ENCODE results near the gene FAM193A.

DNA sequence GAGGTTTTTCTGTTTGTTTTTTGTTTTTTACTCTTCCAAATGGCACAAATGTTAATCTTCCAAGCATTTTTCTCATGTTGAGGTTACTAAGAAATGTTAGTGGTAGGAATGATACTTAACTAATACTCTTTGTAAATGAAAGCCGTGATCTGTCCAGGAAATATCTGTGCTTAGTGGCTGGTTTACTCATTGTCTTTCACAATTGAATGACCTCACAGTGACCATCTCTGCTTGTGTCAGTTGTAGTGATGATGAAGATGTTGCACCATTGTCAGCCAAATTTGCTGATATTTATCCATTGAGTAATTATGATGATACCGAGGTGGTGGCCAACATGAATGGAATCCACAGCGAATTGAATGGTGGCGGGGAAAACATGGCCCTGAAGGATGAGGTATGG lies 126.2 kb downstream of the FAM193A start:
- TF ChIP-seq, protein P1, sequence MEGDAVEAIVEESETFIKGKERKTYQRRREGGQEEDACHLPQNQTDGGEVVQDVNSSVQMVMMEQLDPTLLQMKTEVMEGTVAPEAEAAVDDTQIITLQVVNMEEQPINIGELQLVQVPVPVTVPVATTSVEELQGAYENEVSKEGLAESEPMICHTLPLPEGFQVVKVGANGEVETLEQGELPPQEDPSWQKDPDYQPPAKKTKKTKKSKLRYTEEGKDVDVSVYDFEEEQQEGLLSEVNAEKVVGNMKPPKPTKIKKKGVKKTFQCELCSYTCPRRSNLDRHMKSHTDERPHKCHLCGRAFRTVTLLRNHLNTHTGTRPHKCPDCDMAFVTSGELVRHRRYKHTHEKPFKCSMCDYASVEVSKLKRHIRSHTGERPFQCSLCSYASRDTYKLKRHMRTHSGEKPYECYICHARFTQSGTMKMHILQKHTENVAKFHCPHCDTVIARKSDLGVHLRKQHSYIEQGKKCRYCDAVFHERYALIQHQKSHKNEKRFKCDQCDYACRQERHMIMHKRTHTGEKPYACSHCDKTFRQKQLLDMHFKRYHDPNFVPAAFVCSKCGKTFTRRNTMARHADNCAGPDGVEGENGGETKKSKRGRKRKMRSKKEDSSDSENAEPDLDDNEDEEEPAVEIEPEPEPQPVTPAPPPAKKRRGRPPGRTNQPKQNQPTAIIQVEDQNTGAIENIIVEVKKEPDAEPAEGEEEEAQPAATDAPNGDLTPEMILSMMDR (IDR thresholded peaks at IDR 0.05; ENCODE audit: insufficient read depth, low read length, poor library complexity, severe bottlenecking) = no peak
- TF ChIP-seq EZH2phosphoT487 (conservative IDR thresholded peaks at IDR 0.05; ENCODE audit: low read length) = no peak

All from SU-DHL-6 (cell line).